ENCODE data around the gene KRTAP5-2. TPM values are rescaled to one million over a fixed set of nuclear protein-coding genes. Genes with fewer than 3 reads are reported as not detected.

Gene KRTAP5-2
- total and polyA plus RNA-seq, 2 of the 4 experiments (the other 2 are of a cell fraction) = not detected

DNA sequence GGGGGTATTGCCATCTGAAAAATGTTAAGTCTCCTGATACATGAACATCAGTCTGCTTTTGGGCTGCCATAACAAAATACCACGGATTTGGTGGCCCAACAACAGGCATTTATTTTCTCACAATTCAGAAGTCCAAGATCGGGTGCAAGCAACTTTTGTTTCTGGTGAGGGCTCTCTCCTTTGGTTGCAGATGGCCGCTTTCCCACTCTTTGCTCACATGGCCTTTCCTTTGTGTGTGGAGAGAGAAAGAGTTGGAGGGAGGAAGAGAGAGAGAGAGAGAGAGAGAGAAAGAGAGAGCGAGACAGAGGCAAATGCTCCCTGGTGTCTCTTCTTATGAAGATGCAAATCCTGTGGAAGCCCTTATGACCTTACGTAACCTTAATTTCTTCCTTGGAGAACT is 2.5 kb upstream of the KRTAP5-2 start:
- Histone ChIP-seq H3K23ac (ENCODE audit: low read depth, low read length) (no peak overlapping the region), H3K4me2 (ENCODE audit: low read depth, low read length) (no peak overlapping the region), H3K27me3 (ENCODE audit: control insufficient read depth, insufficient read depth, low read length) (peaks cover 51% of the 10 kb centered on the region), H3K18ac (ENCODE audit: low read depth, low read length) (no peak overlapping the region), H2AFZ (replicated peaks; ENCODE audit: low read length, poor library complexity) (no peak overlapping the region), H4K5ac (ENCODE audit: low read depth, low read length) (no peak overlapping the region), H2BK15ac (ENCODE audit: low read depth, low read length) (no peak overlapping the region), H3K56ac (ENCODE audit: extremely low read depth, insufficient read depth, low read length) (no peak overlapping the region), H3K79me1 (ENCODE audit: low read depth in 1 of 2, low read length in 2 of 2) (no peaks in the 10 kb centered on the region), H3K27ac (ENCODE audit: insufficient read depth, low read length) (no peak overlapping the region), H4K20me1 (ENCODE audit: insufficient read depth, low read length) (no peaks in the 10 kb centered on the region), H2BK5ac (ENCODE audit: low read depth, low read length, poor library complexity, severe bottlenecking) (no peak overlapping the region), H3K4me3 (ENCODE audit: insufficient read depth, low read depth, low read length) (no peak overlapping the region), H2BK20ac (ENCODE audit: low read depth, low read length) (no peak overlapping the region), H3K9me1 (ENCODE audit: insufficient read depth, low read length) (no peaks in the 10 kb centered on the region), H3K9ac (ENCODE audit: low read depth, low read length) (no peak overlapping the region), H3K9me3 (ENCODE audit: control insufficient read depth, insufficient read depth, low read length) (no peaks in the 10 kb centered on the region), H3K36me3 (ENCODE audit: control insufficient read depth, insufficient read depth, low read length) (no peaks in the 10 kb centered on the region), H4K91ac (ENCODE audit: insufficient read depth, low read depth, low read length) (no peak overlapping the region), H2AK5ac (ENCODE audit: low read depth, low read length) (no peak overlapping the region), H3K14ac (replicated peaks; ENCODE audit: low read depth, low read length) (no peak overlapping the region), H2BK120ac (ENCODE audit: low read depth, low read length) (no peak overlapping the region), H3K4ac (ENCODE audit: low read depth, low read length) (no peak overlapping the region), H2AK9ac (replicated peaks; ENCODE audit: low read depth, low read length, poor library complexity) (no peak overlapping the region), H3K4me1 (ENCODE audit: control insufficient read depth, insufficient read depth, low read length) (no peaks in the 10 kb centered on the region), H4K8ac (ENCODE audit: low read depth in 2 of 2, low read length in 2 of 2) (no peak overlapping the region)
- ATAC-seq (ENCODE audit: low read depth) = no peak
- BruUV-seq (replicated peaks) = no TSS peak
- in situ Hi-C loops (cut with MboI; ENCODE audit: low sequenced_read_pairs) = no loop called here
- no CpG with 5 or more reads among the region's 5 CpGs for WGBS, 2 experiments (ENCODE audit: extremely low coverage in 2 of 2, insufficient read length in 1 of 2)
- TF ChIP-seq MAFK (IDR thresholded peaks at IDR 0.05; ENCODE audit: low read depth, low read length) = no peak
- no peak for TF ChIP-seq RCOR1 (IDR thresholded peaks at IDR 0.05; ENCODE audit: insufficient replicate concordance, low read length)
- no peak for TF ChIP-seq RAD21 (IDR thresholded peaks at IDR 0.05; ENCODE audit: low read length)
- TF ChIP-seq SMC3 (IDR thresholded peaks at IDR 0.05; ENCODE audit: low read depth, low read length) = no peak
- TF ChIP-seq, protein P1, sequence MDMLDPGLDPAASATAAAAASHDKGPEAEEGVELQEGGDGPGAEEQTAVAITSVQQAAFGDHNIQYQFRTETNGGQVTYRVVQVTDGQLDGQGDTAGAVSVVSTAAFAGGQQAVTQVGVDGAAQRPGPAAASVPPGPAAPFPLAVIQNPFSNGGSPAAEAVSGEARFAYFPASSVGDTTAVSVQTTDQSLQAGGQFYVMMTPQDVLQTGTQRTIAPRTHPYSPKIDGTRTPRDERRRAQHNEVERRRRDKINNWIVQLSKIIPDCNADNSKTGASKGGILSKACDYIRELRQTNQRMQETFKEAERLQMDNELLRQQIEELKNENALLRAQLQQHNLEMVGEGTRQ (IDR thresholded peaks at IDR 0.05; ENCODE audit: low read depth, low read length) = no peak
- TF ChIP-seq MAZ (IDR thresholded peaks at IDR 0.05; ENCODE audit: borderline replicate concordance, low read depth, low read length) = no peak
- no peak for TF ChIP-seq CEBPB (IDR thresholded peaks at IDR 0.05; ENCODE audit: low read depth, low read length)
- no peak for TF ChIP-seq FOS (IDR thresholded peaks at IDR 0.05; ENCODE audit: low read depth, low read length)
- no peak for TF ChIP-seq NFE2L2 (IDR thresholded peaks at IDR 0.05; ENCODE audit: low read depth, low read length)
- no peak for TF ChIP-seq POLR2A (IDR thresholded peaks at IDR 0.05; ENCODE audit: low read depth, low read length)
- no peak for TF ChIP-seq RFX5 (IDR thresholded peaks at IDR 0.05; ENCODE audit: low read depth, low read length)
- TF ChIP-seq MXI1 (IDR thresholded peaks at IDR 0.05; ENCODE audit: borderline replicate concordance, low read depth, low read length) = no peak
- TF ChIP-seq, protein P2, sequence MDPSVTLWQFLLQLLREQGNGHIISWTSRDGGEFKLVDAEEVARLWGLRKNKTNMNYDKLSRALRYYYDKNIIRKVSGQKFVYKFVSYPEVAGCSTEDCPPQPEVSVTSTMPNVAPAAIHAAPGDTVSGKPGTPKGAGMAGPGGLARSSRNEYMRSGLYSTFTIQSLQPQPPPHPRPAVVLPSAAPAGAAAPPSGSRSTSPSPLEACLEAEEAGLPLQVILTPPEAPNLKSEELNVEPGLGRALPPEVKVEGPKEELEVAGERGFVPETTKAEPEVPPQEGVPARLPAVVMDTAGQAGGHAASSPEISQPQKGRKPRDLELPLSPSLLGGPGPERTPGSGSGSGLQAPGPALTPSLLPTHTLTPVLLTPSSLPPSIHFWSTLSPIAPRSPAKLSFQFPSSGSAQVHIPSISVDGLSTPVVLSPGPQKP (IDR thresholded peaks at IDR 0.05; ENCODE audit: borderline replicate concordance, low read depth, low read length) = no peak
- no peak for TF ChIP-seq CTCF (conservative IDR thresholded peaks at IDR 0.05; ENCODE audit: low read depth, low read length)
- intact Hi-C loops (cut with micrococcal nuclease) = no loop called here
- ChIA-PET POLR2A (ENCODE audit: unreplicated experiment) (no interaction called here), CTCF (no interaction called here)
- dilution Hi-C loops (cut with HindIII; ENCODE audit: low sequenced_read_pairs, unreplicated experiment) = no loop called here
- no peak for DNase-seq
